Naive thymus-derived CD4-positive, alpha-beta T cell (primary cell): ENCODE data around the gene ERCC4. TPM values are rescaled to one million over a fixed set of nuclear protein-coding genes. Genes with fewer than 3 reads are reported as not detected.
"Not testable (repeated sequence)": the region's sequence is repeated elsewhere in the genome, so short reads cannot be mapped to it uniquely, and the experiment has no call there.

Experiments used
- ATAC-seq: fragments of 150-1000 bp; cut with Tn5 transposase; 2 replicates; pipeline ENCODE4 v1.10.0; 2021; ENCODE audit warnings: mild to moderate bottlenecking, moderate library complexity
- CTCF ChIA-PET: fragments of 350-600 bp; sonication (Branson Sonifier 250); formaldehyde crosslinking; loops from one replicate; lab custom pipeline; 2021; ENCODE audit warnings: antibody characterized with exemption; lab: Charles Lee
- POLR2A ChIA-PET: fragments of 350-600 bp; sonication (Branson Sonifier 250); formaldehyde crosslinking; loops from one replicate; lab custom pipeline; 2021; ENCODE audit warnings: antibody characterized with exemption, inconsistent platforms; lab: Charles Lee
- DNase-seq, 9 donors: peaks; one replicate each; pipeline versions ENCODE4 v3.0.0 to v3.0.0-alpha.2; 2020 to 2022; ENCODE audit warnings: mixed read lengths in 1 of 9
- H3K27ac ChIP-seq: one replicate; pipeline ENCODE4 v1.7.0; 2013; ENCODE audit warnings: mild to moderate bottlenecking, low read depth, low read length, moderate library complexity
- H3K27me3 ChIP-seq, 2 donors: one replicate each; pipeline ENCODE4 v1.7.0; 2013; ENCODE audit warnings: low read length in 2 of 2, mild to moderate bottlenecking in 2 of 2, moderate library complexity in 2 of 2; ENCODE audit not compliant: control insufficient read depth in 2 of 2, insufficient read depth in 2 of 2
- H3K36me3 ChIP-seq, 3 experiments: 1 replicate in 2 of 3; 2 replicates in 1 of 3; pipeline ENCODE4 v1.7.0; 2013; ENCODE audit warnings: low read length in 3 of 3, mild to moderate bottlenecking in 3 of 3, moderate library complexity in 1 of 3; ENCODE audit not compliant: insufficient read depth in 3 of 3, control insufficient read depth in 2 of 3
- H3K4me1 ChIP-seq, 2 donors: one replicate each; pipeline ENCODE4 v1.7.0; 2013; ENCODE audit warnings: low read length in 2 of 2, mild to moderate bottlenecking in 2 of 2, moderate library complexity in 1 of 2; ENCODE audit not compliant: control insufficient read depth in 2 of 2, insufficient read depth in 2 of 2
- H3K4me3 ChIP-seq: 2 replicates; pipeline ENCODE4 v1.7.0; 2013; ENCODE audit warnings: mild to moderate bottlenecking, low read length
- H3K9me3 ChIP-seq, 3 experiments: 1 replicate in 2 of 3; 2 replicates in 1 of 3; pipeline ENCODE4 v1.7.0; 2013; ENCODE audit warnings: low read length in 3 of 3; ENCODE audit not compliant: control insufficient read depth in 2 of 3
- H3K27ac Mint-ChIP-seq, 9 donors: one replicate each; pipeline ENCODE4 v1.8.0; 2020 to 2022; ENCODE audit warnings: mixed read lengths in 9 of 9, mild to moderate bottlenecking in 8 of 9, moderate library complexity in 5 of 9, inconsistent platforms in 2 of 9
- H3K27me3 Mint-ChIP-seq, 5 donors: one replicate each; pipeline ENCODE4 v1.8.0; 2021 to 2022; ENCODE audit warnings: mixed read lengths in 5 of 5, mild to moderate bottlenecking in 1 of 5
- H3K36me3 Mint-ChIP-seq, 5 donors: one replicate each; pipeline ENCODE4 v1.8.0; 2020 to 2022; ENCODE audit warnings: mixed read lengths in 5 of 5, mild to moderate bottlenecking in 3 of 5, inconsistent platforms in 1 of 5
- H3K4me1 Mint-ChIP-seq, 7 donors: one replicate each; pipeline ENCODE4 v1.8.0; 2020 to 2022; ENCODE audit warnings: mixed read lengths in 7 of 7, mild to moderate bottlenecking in 3 of 7, inconsistent platforms in 1 of 7
- H3K4me3 Mint-ChIP-seq, 10 donors: one replicate each; pipeline ENCODE4 v1.8.0; 2020 to 2022; ENCODE audit warnings: mild to moderate bottlenecking in 10 of 10, mixed read lengths in 10 of 10, moderate library complexity in 6 of 10, inconsistent platforms in 2 of 10
- H3K9me3 Mint-ChIP-seq, 11 donors: one replicate each; pipeline ENCODE4 v1.8.0; 2020 to 2022; ENCODE audit warnings: mixed read lengths in 11 of 11, mild to moderate bottlenecking in 4 of 11, inconsistent platforms in 1 of 11, moderate library complexity in 1 of 11
- intact Hi-C, 2 donors: fragments of 100-400 bp; cut with micrococcal nuclease; formaldehyde crosslinking; loops; one replicate each; pipeline ENCODE4 v1.15.1; 2023
- polyA plus RNA-seq, 2 donors: library from polyadenylated mRNA; unstranded; fragments of 300-500 nt; fragmentation: Illumina TruSeq; gene quantifications; one replicate each; pipeline ENCODE4 v1.2.3, GENCODE V29; 2021
- total RNA-seq, 6 experiments: library from RNA in 5 of 6; stranded (reverse) in 5 of 6; gene quantifications; 1 replicate in 5 of 6; 2 replicates in 1 of 6; pipeline ENCODE4 v1.2.3 and lab custom pipeline; 2021 to 2026

The ERCC4 gene
- total and polyA plus RNA-seq, 7 experiments from 2014 or later = 6.1 to 26.4 (median 13.9) TPM

DNA sequence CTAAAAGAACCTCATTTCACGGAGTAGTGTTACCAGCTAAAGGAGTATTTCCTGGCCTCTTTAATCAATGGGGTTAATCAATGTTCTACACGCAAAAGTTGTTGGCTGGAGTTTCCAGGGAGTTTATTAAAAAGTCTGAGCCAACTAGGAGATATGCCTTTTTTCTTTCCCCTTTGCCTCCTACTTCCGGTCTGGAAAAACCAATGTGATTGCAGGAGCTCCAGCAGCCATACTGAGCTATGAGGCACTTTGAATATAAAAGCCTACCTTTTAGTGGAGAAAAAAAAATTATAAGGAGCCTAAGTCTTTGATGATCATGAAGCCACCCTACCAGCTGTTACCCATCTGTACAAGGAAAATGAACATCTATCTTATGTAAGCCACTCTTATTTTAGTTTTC is 17.9 kb upstream of the ERCC4 start:
- H3K27me3 ChIP-seq = peaks cover 0 to 6% of the 10 kb centered on the region in 2 donors
- CTCF ChIA-PET = no interaction called here
- Mint-ChIP-seq H3K9me3 (peaks cover 0 to 22% (median 6%) of the 10 kb centered on the region in 11 donors), H3K27me3 (peaks cover 0 to 53% (median 42%) of the 10 kb centered on the region in 5 donors), H3K27ac (no peak overlapping the region), H3K4me1 (peaks cover 0 to 5% (median 0%) of the 10 kb centered on the region in 7 donors), H3K36me3 (peaks cover 0 to 8% (median 0%) of the 10 kb centered on the region in 5 donors), H3K4me3 (no peak overlapping the region)
- ATAC-seq (no peak), DNase-seq (no peak)
- no peaks in the 10 kb centered on the region for H3K36me3 ChIP-seq
- H3K4me3 ChIP-seq = no peak overlapping the region
- no peaks in the 10 kb centered on the region for H3K9me3 ChIP-seq
- POLR2A ChIA-PET = no interaction called here
- H3K27ac ChIP-seq = no peak overlapping the region
- H3K4me1 ChIP-seq = no peaks in the 10 kb centered on the region
- intact Hi-C loops = no loop called here

DNA sequence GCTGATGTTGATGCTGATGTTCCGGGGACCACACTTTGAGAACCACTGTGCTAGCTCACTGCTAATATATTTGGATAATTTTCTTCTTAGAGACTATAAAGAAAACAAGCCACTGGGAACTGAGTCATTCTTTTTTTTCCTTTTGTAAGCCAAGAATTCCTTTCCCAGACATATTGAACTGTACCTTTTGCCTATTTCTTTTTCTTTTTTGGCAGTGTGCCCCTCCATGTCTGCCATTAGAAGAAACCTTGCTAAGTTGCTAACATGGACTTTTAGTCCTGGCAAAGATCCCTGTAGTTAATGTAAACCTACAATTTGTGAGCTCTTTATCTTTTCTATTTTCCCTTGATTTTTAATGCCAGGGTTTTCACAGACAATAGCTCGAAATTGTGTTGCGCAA is 17.3 kb upstream of the ERCC4 start:
- H3K27ac ChIP-seq = no peak overlapping the region
- no peaks in the 10 kb centered on the region for H3K36me3 ChIP-seq
- ATAC-seq (no peak), DNase-seq (no peak)
- H3K9me3 Mint-ChIP-seq = peaks cover 0 to 16% (median 5%) of the 10 kb centered on the region in 11 donors
- intact Hi-C loops = no loop called here
- no peak overlapping the region for H3K4me3 Mint-ChIP-seq
- no peaks in the 10 kb centered on the region for H3K4me1 ChIP-seq
- no peak overlapping the region for H3K27ac Mint-ChIP-seq
- CTCF ChIA-PET = interaction anchor here (0.6 kb wide), 1 partner anchor 21 kb away, joined by 3 read pairs; no protein-coding TSS in a partner anchor
- peaks cover 0 to 6% of the 10 kb centered on the region in 2 donors for H3K27me3 ChIP-seq
- no peak overlapping the region for H3K4me3 ChIP-seq
- POLR2A ChIA-PET = no interaction called here
- H3K4me1 Mint-ChIP-seq = peaks cover 0 to 5% (median 0%) of the 10 kb centered on the region in 7 donors
- H3K27me3 Mint-ChIP-seq = peaks cover 0 to 51% (median 43%) of the 10 kb centered on the region in 5 donors
- no peaks in the 10 kb centered on the region for H3K9me3 ChIP-seq
- H3K36me3 Mint-ChIP-seq = peaks cover 0 to 8% (median 0%) of the 10 kb centered on the region in 5 donors

DNA sequence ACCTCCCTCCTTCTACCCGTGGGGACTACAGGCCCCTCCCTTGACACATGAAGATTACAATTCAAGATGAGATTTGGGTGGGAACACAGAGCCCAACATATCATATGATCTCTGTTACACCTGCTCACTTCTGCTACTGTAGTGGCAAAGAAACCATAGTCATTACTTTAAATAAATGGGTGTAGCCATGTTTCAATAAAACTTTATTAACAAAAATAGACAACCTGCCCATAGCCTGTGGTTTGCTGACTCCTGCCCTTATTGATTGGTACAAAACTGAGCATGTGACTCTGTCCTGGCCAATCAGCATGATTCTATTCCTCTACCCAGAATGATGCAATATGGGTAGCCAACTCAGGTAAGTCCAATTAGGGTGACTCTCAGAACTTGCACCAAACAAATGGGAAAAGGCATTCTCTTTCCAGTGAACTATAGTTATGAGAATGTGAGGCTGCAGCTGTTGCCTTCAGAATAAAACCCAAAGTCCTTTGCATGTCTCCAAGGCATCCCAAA is 15.7 kb upstream of the ERCC4 start:
- peaks cover 0 to 5% (median 0%) of the 10 kb centered on the region in 7 donors for H3K4me1 Mint-ChIP-seq
- no peaks in the 10 kb centered on the region for H3K4me1 ChIP-seq
- H3K9me3 ChIP-seq = no peaks in the 10 kb centered on the region
- no peak overlapping the region for H3K27ac Mint-ChIP-seq
- no peak overlapping the region for H3K4me3 Mint-ChIP-seq
- ChIA-PET POLR2A (no interaction called here), CTCF (no interaction called here)
- ATAC-seq (no peak), DNase-seq (no peak)
- H3K27ac ChIP-seq = no peak overlapping the region
- H3K4me3 ChIP-seq = no peak overlapping the region
- peaks cover 0 to 10% (median 0%) of the 10 kb centered on the region in 5 donors for H3K36me3 Mint-ChIP-seq
- peaks cover 6 to 55% (median 46%) of the 10 kb centered on the region in 5 donors for H3K27me3 Mint-ChIP-seq
- intact Hi-C loops = no loop called here
- H3K27me3 ChIP-seq = peaks cover 0 to 6% of the 10 kb centered on the region in 2 donors
- peaks cover 0 to 13% (median 5%) of the 10 kb centered on the region in 11 donors for H3K9me3 Mint-ChIP-seq
- no peaks in the 10 kb centered on the region for H3K36me3 ChIP-seq

DNA sequence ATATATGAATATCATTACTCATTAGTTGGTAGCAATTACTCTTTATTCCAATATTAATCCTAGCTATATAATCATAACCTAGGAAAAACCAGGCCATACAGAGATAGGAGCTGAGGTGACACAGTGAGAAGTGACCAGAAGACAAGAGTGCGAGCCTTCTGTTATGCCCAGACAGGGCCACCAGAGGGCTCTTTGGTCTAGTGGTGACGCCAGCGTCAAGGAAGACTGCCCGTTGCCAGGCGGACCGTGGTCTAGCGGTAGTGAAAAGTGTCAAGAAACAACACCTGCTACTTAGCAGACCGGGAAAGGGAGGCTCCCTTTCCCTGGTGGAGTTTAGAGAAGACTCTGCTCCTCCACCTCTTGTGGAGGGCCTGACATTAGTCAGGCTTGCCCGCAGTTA is 15.1 kb upstream of the ERCC4 start:
- H3K9me3 ChIP-seq, H3K27ac ChIP-seq, H3K27me3 ChIP-seq, ATAC-seq, intact Hi-C loops, H3K4me3 ChIP-seq, H3K4me3 Mint-ChIP-seq, H3K27ac Mint-ChIP-seq, H3K4me1 ChIP-seq, CTCF ChIA-PET, H3K4me1 Mint-ChIP-seq, H3K36me3 ChIP-seq: not testable (repeated sequence)
- H3K27me3 Mint-ChIP-seq = peaks cover 6 to 59% (median 50%) of the 10 kb centered on the region in 5 donors
- DNase-seq = peak in 1 of 9 donors; percentile 26
- peaks cover 0 to 10% (median 0%) of the 10 kb centered on the region in 5 donors for H3K36me3 Mint-ChIP-seq
- POLR2A ChIA-PET = interaction anchor here (0.8 kb wide), 1 partner anchor 9 kb away, joined by 3 read pairs; no protein-coding TSS in a partner anchor
- H3K9me3 Mint-ChIP-seq = peaks cover 0 to 13% (median 5%) of the 10 kb centered on the region in 11 donors

DNA sequence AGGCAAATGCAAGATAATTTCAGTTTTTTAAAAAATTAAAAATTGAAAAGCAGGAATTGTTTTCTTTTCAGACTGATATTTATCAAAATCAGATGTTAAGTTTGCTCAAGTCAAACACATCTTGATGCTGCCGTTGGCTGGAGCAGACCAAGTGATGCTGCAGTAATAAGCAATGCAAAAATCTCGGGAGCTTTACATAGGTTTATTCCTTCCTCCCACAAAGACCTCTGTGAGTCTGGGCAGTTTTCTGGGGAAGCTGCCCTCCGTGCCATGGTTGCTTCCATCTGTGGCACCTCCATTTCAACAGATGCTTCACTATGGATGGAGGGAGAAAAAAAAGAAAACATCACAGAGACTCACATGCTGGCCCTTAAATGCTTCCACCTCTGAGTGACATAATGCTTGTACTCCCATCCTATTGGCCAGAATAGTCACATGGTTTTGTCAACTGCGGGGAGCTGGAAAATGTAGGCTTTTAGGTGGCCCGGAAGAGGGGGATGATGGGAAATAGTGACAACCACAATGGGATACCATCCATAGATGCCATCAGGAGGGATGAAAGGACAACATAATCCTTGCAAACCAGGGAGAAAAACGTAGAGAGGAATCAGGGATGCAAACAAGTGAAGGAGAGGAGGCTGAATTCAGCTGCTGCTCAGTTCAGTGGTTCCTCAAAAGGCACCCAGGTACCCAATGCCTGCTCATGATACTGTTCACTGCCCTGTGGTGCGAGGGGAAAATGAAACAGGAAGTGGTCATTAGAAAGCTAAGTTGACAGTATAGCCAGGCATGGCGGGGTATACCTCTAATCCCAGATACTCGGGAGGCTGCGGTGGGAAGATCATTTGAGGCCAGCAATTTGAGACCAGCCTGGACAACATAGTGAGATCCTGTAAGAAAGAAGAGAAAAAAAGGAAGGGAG is 13.5 kb upstream of the ERCC4 start:
- intact Hi-C loops = no loop called here
- no peak for ATAC-seq
- Histone ChIP-seq H3K27ac (no peak overlapping the region), H3K27me3 (peaks cover 0 to 6% of the 10 kb centered on the region in 2 donors), H3K9me3 (no peaks in the 10 kb centered on the region), H3K36me3 (no peaks in the 10 kb centered on the region), H3K4me3 (no peak overlapping the region), H3K4me1 (no peaks in the 10 kb centered on the region)
- no peak overlapping the region for H3K4me3 Mint-ChIP-seq
- H3K9me3 Mint-ChIP-seq = peaks cover 0 to 7% (median 3%) of the 10 kb centered on the region in 11 donors
- CTCF ChIA-PET = interaction anchor here (1.0 kb wide), 2 partner anchors 13 to 17 kb away, joined by 3 read pairs; partner anchors contain the start of gene ERCC4
- H3K36me3 Mint-ChIP-seq = peaks cover 0 to 10% (median 0%) of the 10 kb centered on the region in 5 donors
- H3K27me3 Mint-ChIP-seq = peaks cover 6 to 54% (median 44%) of the 10 kb centered on the region in 5 donors
- DNase-seq = no peak
- peaks cover 0 to 5% (median 0%) of the 10 kb centered on the region in 7 donors for H3K4me1 Mint-ChIP-seq
- no peak overlapping the region for H3K27ac Mint-ChIP-seq
- POLR2A ChIA-PET = no interaction called here

DNA sequence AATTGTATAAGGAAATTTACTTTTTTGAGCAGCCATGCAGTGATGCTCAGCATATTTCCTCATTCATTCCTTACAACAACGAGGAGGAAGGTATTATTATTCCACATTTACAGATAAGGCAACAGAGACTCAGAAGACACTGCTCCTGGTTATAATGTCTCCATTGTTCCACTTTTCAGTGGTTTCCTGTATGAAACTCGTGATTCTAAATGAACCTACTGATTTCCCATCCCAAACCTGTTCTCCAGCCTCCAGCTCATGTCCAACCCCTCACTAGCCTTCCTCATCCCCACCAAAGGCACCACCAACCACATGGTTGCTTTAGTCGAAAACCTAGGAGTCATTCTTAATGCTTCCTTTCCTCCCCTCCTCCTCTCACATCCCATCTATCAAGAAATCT is 12.5 kb upstream of the ERCC4 start:
- Mint-ChIP-seq H3K9me3 (peaks cover 0 to 6% (median 0%) of the 10 kb centered on the region in 11 donors), H3K4me3 (no peak overlapping the region), H3K36me3 (peaks cover 0 to 4% (median 0%) of the 10 kb centered on the region in 5 donors), H3K4me1 (peaks cover 0 to 5% (median 0%) of the 10 kb centered on the region in 7 donors), H3K27me3 (peaks cover 10 to 53% (median 40%) of the 10 kb centered on the region in 5 donors), H3K27ac (no peak overlapping the region)
- H3K36me3 ChIP-seq = no peaks in the 10 kb centered on the region
- H3K4me3 ChIP-seq = no peak overlapping the region
- H3K27ac ChIP-seq = no peak overlapping the region
- ChIA-PET POLR2A (no interaction called here), CTCF (interaction anchor here (1.0 kb wide), 2 partner anchors 12 to 16 kb away, joined by 3 read pairs; partner anchors contain the start of gene ERCC4)
- H3K9me3 ChIP-seq = no peaks in the 10 kb centered on the region
- H3K4me1 ChIP-seq = no peaks in the 10 kb centered on the region
- intact Hi-C loops = no loop called here
- H3K27me3 ChIP-seq = peaks cover 0 to 6% of the 10 kb centered on the region in 2 donors
- ATAC-seq = no peak
- no peak for DNase-seq
